IMR-90 (cell line): ENCODE data around the gene TIMM17B. TPM values are rescaled to one million over a fixed set of nuclear protein-coding genes. Genes with fewer than 3 reads are reported as not detected.

Experiments used
- ATAC-seq: fragments of 200-7000 bp; cut with Tn5 transposase; 2 replicates; pipeline ENCODE4 v1.9.1; 2020; ENCODE audit warnings: low read depth, mild to moderate bottlenecking, moderate library complexity
- BruUV-seq: library from RNA; stranded (reverse); fragments of 400-500 nt; replicated peaks from 2 replicates; lab custom pipeline; 2021; lab: Mats Ljungman, UMichigan
- CTCF ChIA-PET: fragments of 300-600 bp; formaldehyde crosslinking; extraction: SDS; loops from one replicate; lab custom pipeline; 2021; ENCODE audit warnings: antibody characterized with exemption; lab: Yijun Ruan, JAX
- POLR2A ChIA-PET: fragments of 300-600 bp; sonication (Branson Sonifier 250); formaldehyde crosslinking; loops from one replicate; lab custom pipeline; 2022; ENCODE audit warnings: antibody characterized with exemption; ENCODE audit not compliant: unreplicated experiment; lab: Charles Lee
- DNase-seq: peaks from one replicate; pipeline ENCODE4 v3.0.0; 2013
- H2AFZ ChIP-seq: replicated peaks from 2 replicates; pipeline ENCODE3; 2013; ENCODE audit warnings: low read length, mild to moderate bottlenecking; ENCODE audit not compliant: poor library complexity
- H2AK5ac ChIP-seq: 2 replicates; pipeline ENCODE4 v1.6.1; 2013; ENCODE audit warnings: low read depth, low read length, inconsistent platforms
- H2AK9ac ChIP-seq: replicated peaks from 2 replicates; pipeline ENCODE3; 2013; ENCODE audit warnings: mild to moderate bottlenecking, low read depth, low read length, moderate library complexity; ENCODE audit not compliant: poor library complexity
- H2BK120ac ChIP-seq: 2 replicates; pipeline ENCODE4 v1.6.1; 2013; ENCODE audit warnings: low read depth, low read length, inconsistent platforms
- H2BK15ac ChIP-seq: 3 replicates; pipeline ENCODE4 v1.6.1; 2013; ENCODE audit warnings: low read depth, low read length, inconsistent platforms
- H2BK20ac ChIP-seq: 2 replicates; pipeline ENCODE4 v1.6.1; 2013; ENCODE audit warnings: low read depth, mild to moderate bottlenecking, inconsistent platforms, low read length, moderate library complexity
- H2BK5ac ChIP-seq: 2 replicates; pipeline ENCODE4 v1.6.1; 2013; ENCODE audit warnings: mild to moderate bottlenecking, low read depth, low read length, inconsistent platforms; ENCODE audit not compliant: poor library complexity, severe bottlenecking
- H3K14ac ChIP-seq: replicated peaks from 2 replicates; pipeline ENCODE4 v1.6.1; 2013; ENCODE audit warnings: low read depth, low read length, inconsistent platforms
- H3K18ac ChIP-seq: 2 replicates; pipeline ENCODE4 v1.6.1; 2013; ENCODE audit warnings: low read depth, low read length, control low read depth
- H3K23ac ChIP-seq: 2 replicates; pipeline ENCODE4 v1.6.1; 2013; ENCODE audit warnings: low read depth, low read length, inconsistent platforms
- H3K27ac ChIP-seq: 2 replicates; pipeline ENCODE4 v1.5.1; 2013; ENCODE audit warnings: mild to moderate bottlenecking, control low read depth, low read length; ENCODE audit not compliant: insufficient read depth
- H3K27me3 ChIP-seq: 2 replicates; pipeline ENCODE4 v1.6.1; 2013; ENCODE audit warnings: low read length; ENCODE audit not compliant: control insufficient read depth, insufficient read depth
- H3K36me3 ChIP-seq: 2 replicates; pipeline ENCODE4 v1.6.1; 2013; ENCODE audit warnings: low read length, mixed read lengths; ENCODE audit not compliant: control insufficient read depth, insufficient read depth
- H3K4ac ChIP-seq: 2 replicates; pipeline ENCODE4 v1.6.1; 2013; ENCODE audit warnings: low read depth, low read length, inconsistent platforms
- H3K4me1 ChIP-seq: 2 replicates; pipeline ENCODE4 v1.6.1; 2013; ENCODE audit warnings: low read length, mixed read lengths; ENCODE audit not compliant: control insufficient read depth, insufficient read depth
- H3K4me2 ChIP-seq: 2 replicates; pipeline ENCODE4 v1.6.1; 2013; ENCODE audit warnings: low read depth, mild to moderate bottlenecking, control low read depth, low read length, moderate library complexity
- H3K4me3 ChIP-seq: 2 replicates; pipeline ENCODE4 v1.5.1; 2013; ENCODE audit warnings: low read depth, mild to moderate bottlenecking, control low read depth, low read length, moderate library complexity; ENCODE audit not compliant: insufficient read depth
- H3K56ac ChIP-seq: 2 replicates; pipeline ENCODE4 v1.6.1; 2013; ENCODE audit warnings: low read length, inconsistent platforms; ENCODE audit not compliant: insufficient read depth; ENCODE audit errors: extremely low read depth
- H3K79me1 ChIP-seq, 2 experiments: 2 replicates each; pipeline ENCODE4 v1.6.1; 2013; ENCODE audit warnings: low read length in 2 of 2, inconsistent platforms in 1 of 2, low read depth in 1 of 2
- H3K9ac ChIP-seq: 2 replicates; pipeline ENCODE4 v1.6.1; 2013; ENCODE audit warnings: low read depth, low read length, control low read depth
- H3K9me1 ChIP-seq: 2 replicates; pipeline ENCODE4 v1.6.1; 2013; ENCODE audit warnings: low read length, inconsistent platforms; ENCODE audit not compliant: insufficient read depth
- H3K9me3 ChIP-seq: 2 replicates; pipeline ENCODE4 v1.6.1; 2013; ENCODE audit warnings: low read length; ENCODE audit not compliant: control insufficient read depth, insufficient read depth
- H4K20me1 ChIP-seq: 2 replicates; pipeline ENCODE4 v1.6.1; 2013; ENCODE audit warnings: low read length, inconsistent platforms; ENCODE audit not compliant: insufficient read depth
- H4K5ac ChIP-seq: 2 replicates; pipeline ENCODE4 v1.6.1; 2013; ENCODE audit warnings: mild to moderate bottlenecking, low read depth, low read length, control low read depth
- H4K8ac ChIP-seq, 2 experiments: 2 replicates each; pipeline ENCODE4 v1.6.1; 2013; ENCODE audit warnings: low read depth in 2 of 2, low read length in 2 of 2, control low read depth in 1 of 2, inconsistent platforms in 1 of 2
- H4K91ac ChIP-seq: 2 replicates; pipeline ENCODE4 v1.6.1; 2013; ENCODE audit warnings: low read depth, low read length, inconsistent platforms; ENCODE audit not compliant: insufficient read depth
- BHLHE40 ChIP-seq: fragments of 150-350 bp; IDR thresholded peaks from 2 replicates; pipeline ENCODE4 v1.6.1; 2016; ENCODE audit warnings: mild to moderate bottlenecking, low read depth, low read length
- CEBPB ChIP-seq: IDR thresholded peaks from 2 replicates; pipeline ENCODE4 v1.6.1; 2012; ENCODE audit warnings: low read depth, low read length, improper control_type of control experiment
- CHD1 ChIP-seq: IDR thresholded peaks from 2 replicates; pipeline ENCODE4 v1.6.1; 2012; ENCODE audit warnings: low read depth, low read length, improper control_type of control experiment
- FOS ChIP-seq: fragments of 150-350 bp; IDR thresholded peaks from 2 replicates; pipeline ENCODE4 v1.6.1; 2016; ENCODE audit warnings: low read depth, low read length
- MAFK ChIP-seq: IDR thresholded peaks from 2 replicates; pipeline ENCODE4 v1.6.1; 2012; ENCODE audit warnings: low read depth, low read length, improper control_type of control experiment
- MAZ ChIP-seq: IDR thresholded peaks from 2 replicates; pipeline ENCODE4 v1.6.1; 2012; ENCODE audit warnings: low read depth, mild to moderate bottlenecking, low read length, improper control_type of control experiment, moderate library complexity, borderline replicate concordance
- MXI1 ChIP-seq: IDR thresholded peaks from 2 replicates; pipeline ENCODE4 v1.6.1; 2012; ENCODE audit warnings: low read depth, mild to moderate bottlenecking, low read length, moderate library complexity, borderline replicate concordance
- NFE2L2 ChIP-seq: fragments of 150-350 bp; IDR thresholded peaks from 2 replicates; pipeline ENCODE4 v1.6.1; 2016; ENCODE audit warnings: low read depth, mild to moderate bottlenecking, low read length
- POLR2A ChIP-seq: IDR thresholded peaks from 2 replicates; pipeline ENCODE4 v1.6.1; 2012; ENCODE audit warnings: mild to moderate bottlenecking, low read depth, low read length
- RAD21 ChIP-seq: IDR thresholded peaks from 2 replicates; pipeline ENCODE4 v1.6.1; 2012; ENCODE audit warnings: low read length, improper control_type of control experiment
- RCOR1 ChIP-seq: IDR thresholded peaks from 2 replicates; pipeline ENCODE4 v1.6.1; 2012; ENCODE audit warnings: mild to moderate bottlenecking, low read length, improper control_type of control experiment; ENCODE audit not compliant: insufficient replicate concordance
- RFX5 ChIP-seq: IDR thresholded peaks from 2 replicates; pipeline ENCODE4 v1.8.0; 2012; ENCODE audit warnings: low read depth, mild to moderate bottlenecking, low read length, moderate library complexity
- SMC3 ChIP-seq: fragments of 150-350 bp; IDR thresholded peaks from 2 replicates; pipeline ENCODE4 v1.6.1; 2016; ENCODE audit warnings: low read depth, mild to moderate bottlenecking, antibody characterized with exemption, low read length, moderate library complexity
- WGBS, 2 experiments: methylation state at CpG; one replicate each; pipeline versions ENCODE4 v1.1.5 to v1.1.7; 2013; ENCODE audit warnings: missing lambda C conversion rate in 2 of 2; ENCODE audit not compliant: insufficient read length in 1 of 2; ENCODE audit errors: extremely low coverage in 2 of 2; 5-methylcytosine and 5-hydroxymethylcytosine counted together
- dilution Hi-C: fragments of 300-500 bp; cut with HindIII; formaldehyde crosslinking; loops from one replicate; pipeline ENCODE4 v1.14.3; 2018; ENCODE audit warnings: low sequenced_read_pairs; ENCODE audit not compliant: unreplicated experiment
- in situ Hi-C: fragments of 300-500 bp; cut with MboI; formaldehyde crosslinking; loops from 3 replicates; pipeline ENCODE4 v1.14.3; 2019; ENCODE audit warnings: low sequenced_read_pairs, inconsistent platforms, mixed read lengths
- intact Hi-C: fragments of 100-400 bp; cut with micrococcal nuclease; formaldehyde crosslinking; loops from 2 replicates; pipeline ENCODE4 v1.10.0; 2022
- polyA plus RNA-seq, 3 experiments: library from polyadenylated mRNA; depleted of rRNA; stranded (reverse); fragments of >200 nt; gene quantifications; 2 replicates each; pipeline ENCODE4 v1.2.3, GENCODE V29; 2012; ENCODE audit warnings: low replicate concordance in 1 of 3
- total RNA-seq: library from RNA; depleted of rRNA; stranded (reverse); fragments of >200 nt; gene quantifications from 2 replicates; pipeline ENCODE4 v1.2.3, GENCODE V29; 2012
- TF ChIP-seq, protein P1 (sequence below): fragments of 150-350 bp; IDR thresholded peaks from 2 replicates; pipeline ENCODE4 v1.6.1; 2017; ENCODE audit warnings: mild to moderate bottlenecking, antibody characterized with exemption, low read length, low read depth
- TF ChIP-seq, protein P2 (sequence below): conservative IDR thresholded peaks from 2 replicates; pipeline ENCODE4 v1.5.1; 2012; ENCODE audit warnings: mild to moderate bottlenecking, low read depth, low read length, improper control_type of control experiment
- TF ChIP-seq, protein P3 (sequence below): fragments of 150-350 bp; IDR thresholded peaks from 2 replicates; pipeline ENCODE4 v1.6.1; 2016; ENCODE audit warnings: low read depth, mild to moderate bottlenecking, low read length, moderate library complexity, borderline replicate concordance

Gene TIMM17B
- total and polyA plus RNA-seq, 2 of the 4 experiments (the other 2 are of a cell fraction) = 28.7 to 73.6 TPM

DNA sequence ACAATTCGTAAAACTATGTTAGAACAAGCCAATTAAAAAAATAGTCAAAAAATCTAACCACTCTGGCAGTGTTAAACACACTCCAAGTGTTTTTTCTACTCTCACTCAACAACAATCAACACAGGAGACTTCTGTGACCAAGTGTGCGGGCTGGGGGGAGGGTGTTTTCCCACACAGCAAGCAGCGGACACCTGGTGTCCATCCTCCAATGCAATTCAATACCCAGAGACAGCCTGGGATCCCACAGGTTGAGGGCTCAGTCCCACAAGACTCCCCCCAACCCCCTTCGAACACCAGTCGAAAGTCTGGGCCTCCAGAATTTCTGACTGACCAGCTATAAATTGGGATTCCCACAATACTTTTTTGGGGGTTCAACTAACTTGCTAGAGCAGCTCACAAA, 29.6 kb upstream of the TIMM17B start:
- DNase-seq = no peak
- Histone ChIP-seq H2AFZ (no peak overlapping the region), H2AK5ac (no peak overlapping the region), H3K27me3 (no peaks in the 10 kb centered on the region), H3K4me3 (no peak overlapping the region), H4K5ac (no peak overlapping the region), H2AK9ac (no peak overlapping the region), H2BK5ac (no peak overlapping the region), H3K36me3 (peaks cover 27% of the 10 kb centered on the region), H2BK120ac (no peak overlapping the region), H3K9me3 (no peaks in the 10 kb centered on the region; the same call in 1 of the 2 replicates), H3K27ac (no peak overlapping the region), H3K4ac (no peak overlapping the region), H2BK20ac (no peak overlapping the region), H3K14ac (no peak overlapping the region), H3K9me1 (no peaks in the 10 kb centered on the region), H4K8ac (no peak overlapping the region), H3K23ac (no peak overlapping the region), H3K79me1 (peaks cover 0 to 5% of the 10 kb centered on the region in 2 experiments; a peak in 3 of 4 replicates), H3K4me2 (no peak overlapping the region), H2BK15ac (no peak overlapping the region), H3K9ac (no peak overlapping the region), H4K91ac (no peak overlapping the region), H3K56ac (no peak overlapping the region), H3K18ac (no peak overlapping the region), H3K4me1 (no peaks in the 10 kb centered on the region), H4K20me1 (no peaks in the 10 kb centered on the region)
- in situ Hi-C loops = no loop called here
- BruUV-seq = no TSS peak
- CTCF ChIA-PET = no interaction called here
- dilution Hi-C loops = no loop called here
- no peak for ATAC-seq
- TF ChIP-seq POLR2A = no peak
- TF ChIP-seq, protein P1, sequence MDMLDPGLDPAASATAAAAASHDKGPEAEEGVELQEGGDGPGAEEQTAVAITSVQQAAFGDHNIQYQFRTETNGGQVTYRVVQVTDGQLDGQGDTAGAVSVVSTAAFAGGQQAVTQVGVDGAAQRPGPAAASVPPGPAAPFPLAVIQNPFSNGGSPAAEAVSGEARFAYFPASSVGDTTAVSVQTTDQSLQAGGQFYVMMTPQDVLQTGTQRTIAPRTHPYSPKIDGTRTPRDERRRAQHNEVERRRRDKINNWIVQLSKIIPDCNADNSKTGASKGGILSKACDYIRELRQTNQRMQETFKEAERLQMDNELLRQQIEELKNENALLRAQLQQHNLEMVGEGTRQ = no peak
- no peak for TF ChIP-seq RCOR1
- TF ChIP-seq, protein P2, sequence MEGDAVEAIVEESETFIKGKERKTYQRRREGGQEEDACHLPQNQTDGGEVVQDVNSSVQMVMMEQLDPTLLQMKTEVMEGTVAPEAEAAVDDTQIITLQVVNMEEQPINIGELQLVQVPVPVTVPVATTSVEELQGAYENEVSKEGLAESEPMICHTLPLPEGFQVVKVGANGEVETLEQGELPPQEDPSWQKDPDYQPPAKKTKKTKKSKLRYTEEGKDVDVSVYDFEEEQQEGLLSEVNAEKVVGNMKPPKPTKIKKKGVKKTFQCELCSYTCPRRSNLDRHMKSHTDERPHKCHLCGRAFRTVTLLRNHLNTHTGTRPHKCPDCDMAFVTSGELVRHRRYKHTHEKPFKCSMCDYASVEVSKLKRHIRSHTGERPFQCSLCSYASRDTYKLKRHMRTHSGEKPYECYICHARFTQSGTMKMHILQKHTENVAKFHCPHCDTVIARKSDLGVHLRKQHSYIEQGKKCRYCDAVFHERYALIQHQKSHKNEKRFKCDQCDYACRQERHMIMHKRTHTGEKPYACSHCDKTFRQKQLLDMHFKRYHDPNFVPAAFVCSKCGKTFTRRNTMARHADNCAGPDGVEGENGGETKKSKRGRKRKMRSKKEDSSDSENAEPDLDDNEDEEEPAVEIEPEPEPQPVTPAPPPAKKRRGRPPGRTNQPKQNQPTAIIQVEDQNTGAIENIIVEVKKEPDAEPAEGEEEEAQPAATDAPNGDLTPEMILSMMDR = no peak
- no peak for TF ChIP-seq NFE2L2
- TF ChIP-seq CHD1 = no peak
- no peak for TF ChIP-seq SMC3
- no peak for TF ChIP-seq FOS
- TF ChIP-seq BHLHE40 = no peak
- no peak for TF ChIP-seq RAD21
- TF ChIP-seq, protein P3, sequence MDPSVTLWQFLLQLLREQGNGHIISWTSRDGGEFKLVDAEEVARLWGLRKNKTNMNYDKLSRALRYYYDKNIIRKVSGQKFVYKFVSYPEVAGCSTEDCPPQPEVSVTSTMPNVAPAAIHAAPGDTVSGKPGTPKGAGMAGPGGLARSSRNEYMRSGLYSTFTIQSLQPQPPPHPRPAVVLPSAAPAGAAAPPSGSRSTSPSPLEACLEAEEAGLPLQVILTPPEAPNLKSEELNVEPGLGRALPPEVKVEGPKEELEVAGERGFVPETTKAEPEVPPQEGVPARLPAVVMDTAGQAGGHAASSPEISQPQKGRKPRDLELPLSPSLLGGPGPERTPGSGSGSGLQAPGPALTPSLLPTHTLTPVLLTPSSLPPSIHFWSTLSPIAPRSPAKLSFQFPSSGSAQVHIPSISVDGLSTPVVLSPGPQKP = no peak
- TF ChIP-seq MAZ = no peak
- no peak for TF ChIP-seq RFX5
- TF ChIP-seq MXI1 = no peak
- no peak for TF ChIP-seq MAFK
- TF ChIP-seq CEBPB = no peak
- 60% methylated on average over 1 of the region's 5 CpGs; no CpG with 5 or more reads in 1 of the 2 experiments for WGBS, 2 experiments
- POLR2A ChIA-PET = no interaction called here
- intact Hi-C loops = no loop called here
